Raji (cell line): ENCODE results near the gene IDI2.
A peak's percentile ranks its signal among the peaks of the same experiment; 100 is the strongest.

Experiments used
- POLR2A ChIP-seq: IDR thresholded peaks from 2 replicates; pipeline ENCODE4 v1.6.1; 2011; ENCODE audit warnings: low read depth, low read length, control low read depth; ENCODE audit not compliant: insufficient read depth

IDI2 gene

DNA sequence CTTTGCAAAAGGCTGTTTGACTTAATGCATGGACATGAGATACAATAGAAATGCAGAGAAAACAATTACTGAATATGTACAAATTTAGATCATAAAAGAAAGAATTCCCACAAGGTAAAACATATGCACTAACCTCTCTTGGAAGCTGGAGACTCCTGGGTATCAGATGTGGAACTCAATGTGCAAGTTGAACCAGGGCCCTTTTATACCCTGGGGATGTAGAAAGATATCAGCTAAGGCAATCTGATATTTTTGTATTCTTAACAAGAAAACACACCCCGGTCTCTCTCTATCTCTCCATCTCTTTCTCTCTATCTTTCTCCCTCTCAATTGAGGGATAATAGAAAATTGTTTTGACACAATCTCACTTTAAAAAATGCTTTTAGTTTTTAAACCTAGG, at the start of gene IDI2:
TSS of gene IDI2 (minus strand) at position 177 of the 400 bp plus-strand sequence. CDS start 1,136 bp downstream, outside the sequence.
- no peak for TF ChIP-seq POLR2A

DNA sequence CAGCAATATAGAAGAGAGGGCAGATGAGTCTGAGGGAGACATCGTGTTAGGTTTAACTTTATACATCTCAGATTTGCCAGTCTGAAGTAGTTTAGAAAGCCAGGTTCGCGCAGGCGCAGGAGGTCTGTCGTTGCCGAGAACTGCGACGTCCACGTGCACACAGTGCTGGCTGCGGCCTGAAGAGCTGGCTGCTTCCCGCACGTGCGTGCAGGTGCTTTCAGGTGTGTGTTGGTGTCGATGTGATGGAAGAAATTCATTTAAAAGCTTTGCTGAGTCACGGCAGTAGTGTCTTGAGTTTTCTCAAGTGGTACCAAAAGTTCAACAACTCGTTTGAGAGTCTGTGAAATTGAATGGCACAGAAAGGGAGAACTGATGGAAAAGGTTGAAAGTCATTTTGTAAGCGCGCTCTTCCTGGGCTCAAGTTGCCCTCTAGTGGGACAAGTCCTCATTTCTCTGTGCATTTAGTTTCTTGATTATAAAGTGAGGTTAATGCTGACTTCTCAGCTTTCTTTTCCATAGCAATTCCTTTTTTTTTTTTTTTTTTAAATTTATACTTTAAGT, 49.2 kb upstream of the IDI2 start:
- no peak for TF ChIP-seq POLR2A

DNA sequence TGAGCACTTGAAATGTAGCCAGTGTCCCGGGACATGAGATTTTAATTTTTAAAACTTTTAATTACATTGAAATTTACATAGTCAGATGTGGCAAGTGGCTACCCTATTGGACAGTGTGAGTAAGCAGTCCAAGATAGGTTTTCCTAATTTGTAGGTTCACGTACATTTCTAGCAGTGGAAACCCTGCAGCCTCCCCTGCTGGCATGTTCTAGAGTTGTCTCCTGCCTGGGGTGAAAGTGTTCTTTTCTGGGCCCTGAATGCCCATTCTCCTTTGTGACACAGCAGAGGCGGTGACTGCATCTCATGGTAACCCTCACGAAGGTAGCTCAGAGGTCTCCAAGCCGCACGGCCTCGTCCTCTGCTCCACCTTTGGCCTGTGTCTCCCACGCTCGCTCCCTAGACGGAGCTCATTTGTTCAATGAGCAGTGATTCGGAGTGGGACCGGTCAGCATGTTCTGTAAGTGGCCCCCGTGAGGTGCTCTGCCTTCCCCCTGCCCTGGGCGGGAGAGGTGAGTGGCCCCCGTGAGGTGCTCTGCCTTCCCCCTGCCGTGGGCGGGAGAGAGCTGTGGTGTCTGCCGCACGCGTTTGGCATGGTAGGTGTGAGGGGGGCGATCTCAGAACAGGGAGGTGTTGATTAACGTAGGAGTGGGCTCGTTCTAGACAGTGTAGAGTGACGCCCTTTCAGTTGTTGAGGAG, 48.5 kb upstream of the IDI2 start:
- TF ChIP-seq POLR2A = no peak

DNA sequence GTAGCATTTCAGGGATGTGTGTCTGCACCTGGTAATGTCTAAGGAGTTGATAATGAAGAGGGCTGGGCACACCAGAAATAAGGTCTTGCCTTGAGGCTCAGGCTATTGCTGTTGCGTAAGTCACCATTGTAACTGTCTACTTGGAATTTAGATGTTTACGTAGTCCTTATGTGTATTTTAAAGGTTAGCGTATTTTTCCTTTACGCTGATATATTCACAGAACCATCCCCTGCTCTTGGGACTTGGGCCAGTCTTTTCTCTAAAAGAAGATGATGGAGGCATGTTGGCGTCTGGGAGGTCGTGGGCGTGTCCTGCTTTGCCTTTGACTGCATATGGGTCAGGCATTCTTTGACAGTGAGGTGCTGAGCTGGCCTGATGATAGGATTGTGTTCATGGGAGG, 45.3 kb upstream of the IDI2 start:
- TF ChIP-seq POLR2A = no peak

DNA sequence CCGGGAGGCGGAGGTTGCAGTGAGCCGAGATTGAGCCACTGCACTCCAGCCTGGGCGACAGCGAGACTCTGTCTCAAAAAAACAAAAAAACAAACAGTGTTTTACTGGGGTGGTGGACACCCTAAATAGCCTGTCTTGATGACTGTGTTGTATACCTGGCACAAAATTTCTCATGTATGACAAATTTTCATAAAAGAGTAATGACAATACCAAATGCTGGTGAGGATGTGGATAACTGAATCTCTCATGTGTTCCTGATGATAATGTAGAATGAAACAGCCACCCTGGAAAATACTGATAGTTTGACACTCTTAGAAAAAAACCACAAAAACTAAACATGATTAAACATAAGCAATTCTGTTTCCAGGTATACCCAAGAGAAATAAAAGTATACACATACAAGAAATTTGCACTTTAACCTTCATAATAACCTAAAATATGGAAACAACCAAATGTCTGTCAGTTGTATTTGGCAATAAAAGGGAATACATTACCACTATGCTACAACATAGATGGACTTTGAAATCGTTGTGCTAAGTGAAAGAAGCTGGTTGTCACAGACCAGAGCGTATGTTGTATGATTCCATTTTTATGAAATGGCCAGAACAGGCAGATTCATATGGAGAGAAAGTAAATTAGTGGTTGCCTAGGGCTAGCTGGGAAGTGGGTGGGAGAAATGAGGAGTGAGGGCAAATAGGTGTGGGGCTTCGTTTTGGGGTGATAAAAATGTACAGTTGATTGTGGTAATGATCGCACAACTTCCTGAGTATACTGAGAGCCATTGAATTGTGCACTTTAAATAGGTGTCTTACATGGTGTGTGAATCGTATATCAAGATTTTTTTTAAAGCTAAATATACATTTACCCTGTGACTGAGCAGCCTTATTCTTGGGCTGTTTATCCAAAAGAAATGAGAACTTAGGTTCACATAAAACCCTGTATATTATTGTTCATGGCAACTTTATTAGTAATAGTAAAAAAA, 43.0 kb upstream of the IDI2 start:
- TF ChIP-seq POLR2A = no peak

DNA sequence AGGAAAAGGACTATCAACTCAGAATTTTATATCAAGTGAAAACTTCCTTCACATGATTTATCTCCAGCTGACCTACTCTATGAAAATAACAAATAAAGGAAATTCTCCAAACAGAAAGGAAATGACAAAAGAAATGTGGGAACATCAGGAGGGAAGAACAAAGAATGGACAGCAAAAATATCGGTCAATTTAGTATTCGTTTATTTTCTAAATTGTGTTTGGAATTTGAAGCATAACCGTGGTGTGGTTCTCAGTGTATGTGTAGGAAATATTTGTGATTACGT, 39.2 kb upstream of the IDI2 start:
- no peak for TF ChIP-seq POLR2A

DNA sequence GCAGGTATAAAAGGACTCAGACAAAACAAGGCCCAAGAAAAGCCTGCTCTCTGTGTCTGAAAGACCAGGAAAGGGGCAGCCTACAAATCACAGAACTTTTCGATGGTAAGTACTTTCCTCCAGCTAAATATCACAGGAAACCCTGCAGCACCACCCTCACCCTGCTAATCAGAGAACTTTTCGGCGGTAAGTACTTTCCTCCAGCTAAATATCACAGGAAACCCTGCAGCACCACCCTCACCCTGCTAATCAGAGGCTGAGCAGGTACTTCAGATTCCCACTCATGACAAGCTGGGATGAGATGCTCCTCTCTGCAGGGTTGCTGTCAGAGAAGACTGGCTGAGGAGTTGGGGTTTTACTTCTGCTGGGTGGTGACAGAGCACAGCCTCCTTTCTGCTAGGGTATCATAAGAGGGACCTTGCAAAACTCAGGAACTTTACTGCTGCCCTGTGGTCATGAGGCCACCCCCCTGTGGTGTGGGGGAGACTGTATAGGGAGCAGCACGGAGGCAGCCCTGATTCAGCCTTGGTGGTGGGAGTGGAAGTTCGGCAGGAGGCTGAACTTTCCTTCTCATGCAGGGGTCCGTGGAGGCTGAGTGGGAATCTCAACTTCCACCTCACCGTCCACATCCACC, 37.7 kb upstream of the IDI2 start:
- no peak for TF ChIP-seq POLR2A

DNA sequence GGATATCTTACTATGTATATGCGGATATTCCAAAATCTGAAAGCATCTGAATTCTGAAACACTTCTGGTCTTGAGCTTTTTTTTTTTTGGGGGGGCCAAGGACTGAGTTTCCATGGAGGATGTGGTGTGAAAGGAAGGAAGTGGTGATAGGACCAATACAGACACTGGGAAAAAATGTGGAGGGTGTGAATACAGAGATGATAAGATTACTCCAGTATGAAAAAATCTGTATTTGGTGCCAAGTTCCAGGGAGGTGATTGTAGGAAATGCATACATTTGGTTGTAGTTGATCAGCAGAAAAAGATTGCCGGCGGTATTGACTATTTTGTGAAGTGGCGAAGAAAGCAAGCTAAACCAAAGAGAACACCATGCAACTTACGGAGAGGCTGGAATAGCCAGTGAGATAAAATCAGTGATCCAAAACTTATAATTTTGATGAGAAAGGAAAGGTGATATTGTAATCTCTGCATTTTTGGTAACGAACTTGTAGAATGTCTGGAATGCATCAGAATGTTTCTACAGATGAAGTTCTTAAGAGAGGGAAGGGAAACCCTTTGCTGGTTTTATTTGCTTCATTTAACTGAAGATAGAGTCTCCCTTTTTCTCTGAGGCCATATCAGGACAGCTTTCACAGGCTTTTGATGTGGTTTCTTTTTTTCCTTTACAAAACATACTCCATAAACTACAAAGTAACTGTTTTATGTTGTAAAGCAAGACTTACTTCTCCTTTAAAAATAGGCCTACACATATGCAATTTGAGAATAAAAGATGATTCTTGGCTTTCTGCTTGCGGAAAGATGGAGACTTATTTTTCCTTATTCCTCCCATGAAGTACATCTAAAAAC, 36.5 kb upstream of the IDI2 start:
- no peak for TF ChIP-seq POLR2A

DNA sequence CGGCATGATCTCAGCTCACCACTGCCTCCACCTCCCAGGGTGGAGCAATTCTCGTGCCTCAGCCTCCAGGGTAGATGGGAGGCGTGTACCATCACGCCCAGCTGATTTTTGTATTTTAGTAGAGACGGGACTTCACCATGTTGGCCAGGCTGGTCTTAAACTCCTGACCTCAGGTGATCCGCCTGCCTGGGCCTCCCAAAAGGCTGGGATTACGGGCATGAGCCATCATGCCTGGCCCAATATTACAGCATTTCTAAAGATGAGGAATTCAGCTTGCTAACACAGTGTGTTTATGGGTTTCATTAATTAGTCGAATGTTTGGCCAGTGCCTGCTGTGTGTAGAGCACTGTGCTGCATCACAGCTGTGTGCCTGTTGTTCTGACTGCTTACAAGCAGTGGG, 34.2 kb upstream of the IDI2 start:
- no peak for TF ChIP-seq POLR2A

DNA sequence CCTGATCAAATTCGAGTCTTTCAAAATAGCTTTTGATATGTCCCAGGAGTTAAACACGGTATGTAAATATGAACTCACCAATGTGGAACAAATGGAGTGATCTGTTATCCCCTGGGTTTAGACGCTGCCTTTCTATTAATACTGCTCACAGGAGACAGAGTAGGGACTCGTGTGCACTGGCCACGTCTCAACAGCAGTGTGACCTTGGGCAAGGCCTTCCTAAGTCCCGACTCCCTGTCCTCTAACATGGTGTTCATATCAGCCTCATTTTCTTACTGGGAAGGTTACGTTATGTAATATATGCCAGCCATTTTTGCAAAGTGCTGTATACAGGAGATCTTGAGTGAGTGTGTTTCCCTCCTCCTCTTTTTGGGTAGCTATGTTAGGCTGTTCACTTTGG, 32.4 kb upstream of the IDI2 start:
- TF ChIP-seq POLR2A = no peak

DNA sequence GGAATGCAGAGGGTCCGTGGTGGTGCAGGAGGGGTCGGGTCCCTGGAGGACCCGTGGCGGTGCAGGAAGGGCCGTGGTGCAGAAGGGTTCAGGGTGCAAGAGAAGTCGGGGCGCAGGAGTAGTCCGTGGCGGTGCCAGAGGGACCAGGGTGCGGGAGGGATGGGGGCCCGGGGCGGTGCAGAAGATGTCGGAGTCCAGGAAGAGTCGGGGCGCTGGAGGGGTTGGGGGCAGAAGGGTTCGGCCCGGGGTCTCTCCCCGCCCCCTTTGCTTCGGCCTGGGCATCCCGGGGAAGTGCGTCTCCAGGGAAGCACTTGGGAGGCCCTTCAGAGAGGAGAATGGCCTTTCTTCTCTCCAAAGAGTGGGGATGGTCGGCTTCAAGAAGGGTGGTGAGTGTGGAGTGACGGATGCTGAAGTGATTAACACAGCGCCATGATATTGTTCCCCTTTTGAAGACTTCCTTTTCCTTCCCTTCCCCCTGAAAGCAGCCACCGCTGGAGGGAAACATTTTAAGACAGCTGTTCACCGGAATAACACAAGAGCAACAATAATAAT, 31.5 kb upstream of the IDI2 start:
- no peak for TF ChIP-seq POLR2A

DNA sequence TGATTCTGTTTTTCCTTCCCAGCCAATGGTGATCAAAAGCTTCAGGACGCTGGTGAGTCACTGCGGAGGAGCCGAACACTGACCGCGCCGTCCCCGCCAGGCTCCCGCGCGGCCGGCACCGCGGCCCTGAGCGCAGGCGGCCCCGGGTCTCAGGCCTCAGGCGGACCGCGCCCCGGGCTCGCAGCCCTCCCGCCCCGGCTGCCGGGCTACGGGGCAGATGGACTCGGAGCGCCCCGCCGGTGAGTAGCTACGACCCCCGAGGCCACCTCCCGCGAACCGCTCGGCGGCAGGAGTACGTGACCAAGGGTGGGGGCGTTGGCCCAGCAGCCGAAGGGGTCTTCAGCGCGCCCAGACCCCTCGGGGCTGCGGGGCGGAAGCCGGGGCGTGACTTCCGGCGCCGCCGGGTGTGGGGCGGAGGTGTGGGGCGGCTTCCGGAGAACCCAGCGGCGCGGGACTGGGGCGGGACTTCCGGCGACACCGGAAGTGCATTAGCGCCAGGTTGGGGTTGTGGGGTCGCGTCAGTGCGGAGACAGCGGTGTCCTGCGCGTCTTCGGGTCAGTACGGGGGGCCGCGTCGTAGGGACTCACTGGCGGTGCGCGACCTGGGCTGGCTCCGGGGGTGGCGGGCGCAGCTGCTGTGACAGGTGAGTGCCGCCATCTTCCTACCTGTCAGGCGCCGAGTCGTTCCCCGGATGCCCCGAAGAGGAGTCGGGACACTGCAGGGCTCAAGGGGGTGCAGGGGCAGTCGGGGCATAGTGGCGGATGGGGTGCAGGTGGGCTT, 30.9 kb upstream of the IDI2 start, which contains the start of gene WDR37:
TSS of gene WDR37 (plus strand) at position 60 of the 780 bp plus-strand sequence. CDS start 15,771 bp downstream, outside the sequence.
- peak; percentile 86 for TF ChIP-seq POLR2A

DNA sequence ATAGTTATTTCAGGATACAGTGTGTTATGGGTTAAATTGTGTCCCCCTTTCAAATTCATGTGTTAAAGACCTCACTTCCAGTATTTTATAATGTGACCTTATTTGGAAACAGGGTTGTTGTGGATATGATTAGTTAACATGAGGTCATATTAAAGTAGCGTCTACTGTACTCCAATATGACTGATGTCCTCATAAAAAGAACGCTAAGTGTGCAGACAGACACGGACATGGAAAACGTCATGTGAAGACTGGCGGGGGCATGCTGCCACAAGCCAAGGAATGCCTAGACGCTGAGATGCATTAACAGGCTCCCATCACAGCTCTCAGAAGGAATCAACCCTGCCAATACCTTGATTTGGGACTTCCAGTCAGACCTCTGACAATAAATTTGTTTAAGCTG, 29.0 kb upstream of the IDI2 start:
- no peak for TF ChIP-seq POLR2A
